PC-3 (cell line): ENCODE measurements around the gene SOX4. TPM values are rescaled to one million over a fixed set of nuclear protein-coding genes. Genes with fewer than 3 reads are reported as not detected.
"Not testable (repeated sequence)": the region's sequence is repeated elsewhere in the genome, so short reads cannot be mapped to it uniquely, and the experiment has no call there.

Experiments
- ATAC-seq: fragments of 200-7000 bp; cut with Tn5 transposase; 2 replicates; pipeline ENCODE4 v1.9.1; 2020; ENCODE audit warnings: mild to moderate bottlenecking, moderate library complexity
- Bru-seq: library from RNA; stranded (reverse); fragments of 400-500 nt; gene quantifications from one replicate; lab custom pipeline; 2021; lab: Mats Ljungman, UMichigan
- BruChase-seq, 2 experiments: library from RNA; stranded (reverse); fragments of 400-500 nt; gene quantifications; one replicate each; lab custom pipeline; 2021; lab: Mats Ljungman, UMichigan
- BruUV-seq: library from RNA; stranded (reverse); fragments of 400-500 nt; replicated peaks from 2 replicates; lab custom pipeline; 2021; lab: Mats Ljungman, UMichigan
- CTCF ChIA-PET: fragments of 300-600 bp; sonication (Branson Sonifier 250); formaldehyde crosslinking; loops from one replicate; lab custom pipeline; 2022; ENCODE audit warnings: antibody characterized with exemption; lab: Charles Lee
- POLR2A ChIA-PET: fragments of 300-600 bp; sonication (Branson Sonifier 250); formaldehyde crosslinking; loops from one replicate; lab custom pipeline; 2022; ENCODE audit warnings: antibody characterized with exemption; ENCODE audit not compliant: unreplicated experiment; lab: Charles Lee
- DNase-seq: peaks from one replicate; pipeline ENCODE4 v3.0.0-alpha.2; 2015
- H2AFZ ChIP-seq: fragments of 300-600 bp; sonication (generic); 2 replicates; pipeline ENCODE4 v1.6.0; 2016; ENCODE audit warnings: antibody characterized with exemption, low read length
- H3F3A ChIP-seq: fragments of 300-600 bp; sonication (generic); one replicate; pipeline ENCODE4 v1.6.0; 2017; ENCODE audit warnings: antibody characterized with exemption, low read length, control low read depth, mild to moderate bottlenecking; ENCODE audit not compliant: unreplicated experiment
- H3K27ac ChIP-seq: fragments of 300-600 bp; sonication (generic); 2 replicates; pipeline ENCODE4 v1.5.1; 2016; ENCODE audit warnings: mild to moderate bottlenecking, low read length
- H3K27me3 ChIP-seq: fragments of 300-600 bp; sonication (generic); 2 replicates; pipeline ENCODE4 v1.6.1; 2016; ENCODE audit warnings: low read length, mixed read lengths
- H3K36me3 ChIP-seq: fragments of 300-600 bp; sonication (generic); 2 replicates; pipeline ENCODE4 v1.6.1; 2016; ENCODE audit warnings: low read depth, mixed run types, low read length, mixed read lengths
- H3K4me1 ChIP-seq: fragments of 300-600 bp; sonication (generic); 2 replicates; pipeline ENCODE4 v1.5.1; 2016; ENCODE audit warnings: low read length; ENCODE audit not compliant: insufficient read depth
- H3K4me2 ChIP-seq: fragments of 300-600 bp; sonication (generic); 2 replicates; pipeline ENCODE4 v1.6.0; 2016; ENCODE audit warnings: low read length
- H3K4me3 ChIP-seq: fragments of 300-600 bp; sonication (generic); 2 replicates; pipeline ENCODE4 v1.5.1; 2016; ENCODE audit warnings: mild to moderate bottlenecking, low read length, mixed read lengths
- H3K79me2 ChIP-seq: fragments of 300-600 bp; sonication (generic); 2 replicates; pipeline ENCODE4 v1.6.1; 2017; ENCODE audit warnings: low read length, mixed read lengths
- H3K9ac ChIP-seq: fragments of 300-600 bp; sonication (generic); 2 replicates; pipeline ENCODE4 v1.6.0; 2016; ENCODE audit warnings: mild to moderate bottlenecking, low read length
- H3K9me2 ChIP-seq: fragments of 300-600 bp; sonication (generic); replicated peaks from 2 replicates; pipeline ENCODE4 v1.6.1; 2016; ENCODE audit warnings: mixed run types, low read length, mixed read lengths
- H3K9me3 ChIP-seq: fragments of 300-600 bp; sonication (generic); 2 replicates; pipeline ENCODE4 v1.6.1; 2016; ENCODE audit warnings: low read length, mixed read lengths
- H4K20me1 ChIP-seq: fragments of 300-600 bp; sonication (generic); 2 replicates; pipeline ENCODE4 v1.6.1; 2016; ENCODE audit warnings: low read length, mixed read lengths
- CTCF ChIP-seq: fragments of 300-600 bp; sonication (generic); conservative IDR thresholded peaks from 2 replicates; pipeline ENCODE4 v1.5.1; 2017; ENCODE audit warnings: antibody characterized with exemption, low read depth, mild to moderate bottlenecking, low read length
- EZH2 ChIP-seq: fragments of 300-600 bp; sonication (generic); IDR thresholded peaks from one replicate; pipeline ENCODE4 v1.6.1; 2017; ENCODE audit warnings: antibody characterized with exemption, mild to moderate bottlenecking, low read length; ENCODE audit not compliant: unreplicated experiment
- EZH2phosphoT487 ChIP-seq: fragments of 300-600 bp; sonication (generic); IDR thresholded peaks from 2 replicates; pipeline ENCODE4 v1.6.1; 2018; ENCODE audit warnings: mild to moderate bottlenecking, antibody characterized with exemption, low read length, borderline replicate concordance
- intact Hi-C: fragments of 100-400 bp; cut with micrococcal nuclease; formaldehyde crosslinking; loops from 2 replicates; pipeline ENCODE4 v1.9.0; 2023
- long read RNA-seq: library from polyadenylated mRNA; unstranded; transcript quantifications from one replicate; pipeline ENCODE4 v2.0.0, GENCODE V29; 2021; ENCODE audit not compliant: unreplicated experiment
- total RNA-seq: library from RNA; depleted of rRNA; stranded (reverse); fragments of >200 nt; gene quantifications from 2 replicates; pipeline ENCODE4 v1.2.3, GENCODE V29; 2014; rRNA removed

The SOX4 gene
- total RNA-seq (46.1 and 62.8 TPM in 2 replicates), Bru-seq, nascent RNA (percentile 97 among the genes with signal in this experiment), BruChase-seq, experiment 1, labeled RNA remaining after a 6-hour chase (percentile 96 among the genes with signal in this experiment), BruChase-seq, experiment 2, labeled RNA remaining after a 2-hour chase (percentile 99 among the genes with signal in this experiment)
- long read RNA-seq, full-length matches to known transcripts = 263 of 264 reads
- long read RNA-seq, partial matches to known transcripts = 0 of 264 reads
- long read RNA-seq, other reads (novel, unspliced or antisense) = 1 of 264 reads

- DNase-seq (peak; percentile 98), ATAC-seq (peak; percentile 65)
- peaks cover 59% of the 10 kb centered on the region for H3K79me2 ChIP-seq
- peak within 1 kb of the TSS; percentile 91 for H3K9ac ChIP-seq
- H3K4me3 ChIP-seq = peak within 1 kb of the TSS; percentile 99
- peaks cover 18% of the 10 kb centered on the region for H3K36me3 ChIP-seq
- intact Hi-C loops = loop anchor here (5.0 to 10.0 kb wide), 7 partner anchors 551 to 1821 kb away; no protein-coding TSS in a partner anchor
- no peaks in the 10 kb centered on the region for H3K9me2 ChIP-seq
- POLR2A ChIA-PET = interaction anchor here (0.5 to 0.9 kb wide), 15 partner anchors 10 to 1240 kb away, joined by 3 to 17 read pairs (median 4); no protein-coding TSS in a partner anchor
- H4K20me1 ChIP-seq = peaks cover 21% of the 10 kb centered on the region
- no peak for TF ChIP-seq EZH2phosphoT487
- no peak for TF ChIP-seq CTCF
- no peak for TF ChIP-seq EZH2
- H3F3A ChIP-seq = no peaks in the 10 kb centered on the region
- H3K27ac ChIP-seq = peak within 1 kb of the TSS; percentile 69
- H2AFZ ChIP-seq = peak within 1 kb of the TSS; percentile 63
- peak within 1 kb of the TSS; percentile 92 for H3K4me2 ChIP-seq
- no TSS peak for BruUV-seq
- CTCF ChIA-PET = interaction anchor here (0.5 to 1.6 kb wide), 4 partner anchors 29 to 1278 kb away, joined by 3 to 12 read pairs (median 8); no protein-coding TSS in a partner anchor
- H3K4me1 ChIP-seq = peaks cover 26% of the 10 kb centered on the region
- no peaks in the 10 kb centered on the region for H3K9me3 ChIP-seq
- H3K27me3 ChIP-seq = no peaks in the 10 kb centered on the region
Observed at GRCh38 chr6:21593412-21593926, at the start of gene SOX4. Gene SOX4 (plus strand): TSS chr6:21593751. CDS start chr6:21594535, 784 bp downstream.

GRCh38 chr6:21552286-21552685, 41.3 kb upstream of the SOX4 start:
- H3F3A ChIP-seq, ATAC-seq, CTCF ChIA-PET, BruUV-seq, DNase-seq, intact Hi-C loops, H2AFZ ChIP-seq, H4K20me1 ChIP-seq, H3K9ac ChIP-seq, H3K27me3 ChIP-seq, H3K79me2 ChIP-seq, H3K9me2 ChIP-seq, H3K27ac ChIP-seq, H3K4me3 ChIP-seq, H3K4me2 ChIP-seq, POLR2A ChIA-PET, H3K36me3 ChIP-seq: not testable (repeated sequence)
- Histone ChIP-seq H3K9me3 (peaks cover 13% of the 10 kb centered on the region), H3K4me1 (peaks cover 10% of the 10 kb centered on the region)

- ChIA-PET CTCF (no interaction called here), POLR2A (interaction anchor here (0.6 kb wide), 1 partner anchor 13 kb away, joined by 3 read pairs; no protein-coding TSS in a partner anchor)
- no peak for TF ChIP-seq EZH2phosphoT487
- no peak for TF ChIP-seq CTCF
- TF ChIP-seq EZH2 = no peak
- Histone ChIP-seq H2AFZ (no peak overlapping the region), H3K4me2 (no peak overlapping the region), H3K27ac (no peak overlapping the region), H3K4me3 (no peak overlapping the region), H3F3A (no peaks in the 10 kb centered on the region), H3K9ac (no peak overlapping the region), H3K9me2 (no peaks in the 10 kb centered on the region), H3K9me3 (peaks cover 2% of the 10 kb centered on the region; the same call in 1 of the 2 replicates), H3K4me1 (peaks cover 18% of the 10 kb centered on the region), H3K27me3 (no peaks in the 10 kb centered on the region), H3K79me2 (no peaks in the 10 kb centered on the region), H3K36me3 (no peaks in the 10 kb centered on the region), H4K20me1 (no peaks in the 10 kb centered on the region)
- BruUV-seq = no TSS peak
- intact Hi-C loops = no loop called here
- ATAC-seq (no peak), DNase-seq (no peak)
Observed at GRCh38 chr6:21554286-21554685, 39.3 kb upstream of the SOX4 start.
